A549 (cell line): Measurements from ENCODE around the gene NIFK. TPM values are rescaled to one million over a fixed set of nuclear protein-coding genes. Genes with fewer than 3 reads are reported as not detected.

Source experiments
- ATAC-seq, 2 experiments: fragments of 200-7000 bp in 1 of 2; fragments of >200 bp in 1 of 2; cut with Nextera tagmentation in 1 of 2; cut with Tn5 transposase in 1 of 2; 3 replicates each; pipeline versions ENCODE4 v1.8.0 to v1.9.1; 2018 to 2020; ENCODE audit warnings: mild to moderate bottlenecking in 1 of 2, moderate library complexity in 1 of 2
- CTCF ChIA-PET: fragments of 300-600 bp; sonication (Branson Sonifier 250); formaldehyde crosslinking; extraction: SDS; loops from one replicate; lab custom pipeline; 2021; ENCODE audit warnings: antibody characterized with exemption, inconsistent platforms; lab: Yijun Ruan, JAX
- POLR2A ChIA-PET: fragments of 350-600 bp; formaldehyde crosslinking; extraction: SDS; loops from one replicate; lab custom pipeline; 2021; ENCODE audit warnings: antibody characterized with exemption, inconsistent platforms; lab: Yijun Ruan, JAX
- DNase-seq, 2 experiments: peaks; one replicate each; pipeline versions ENCODE4 v3.0.0 to v3.0.0-alpha.2; 2011 to 2016; ENCODE audit warnings: low read depth in 1 of 2, low spot score in 1 of 2
- FAIRE-seq: peaks from 2 replicates; lab custom pipeline; 2011; peaks lifted over from hg19 to GRCh38; lab: Jason Lieb, UNC
- H3K27ac ChIP-seq, 2 experiments: fragments of >200 bp; sonication (Bioruptor Twin); formaldehyde crosslinking; 3 replicates each; pipeline ENCODE4 v1.5.1; 2016 to 2017
- H3K4me1 ChIP-seq: fragments of >200 bp; sonication (Bioruptor Twin); formaldehyde crosslinking; 3 replicates; pipeline ENCODE4 v1.6.1; 2016
- H3K4me2 ChIP-seq: fragments of >200 bp; sonication (Bioruptor Twin); formaldehyde crosslinking; 3 replicates; pipeline ENCODE4 v1.6.1; 2016
- H3K4me3 ChIP-seq: fragments of >200 bp; sonication (Bioruptor Twin); formaldehyde crosslinking; 3 replicates; pipeline ENCODE4 v1.5.1; 2016
- H3K9me3 ChIP-seq: fragments of >200 bp; sonication (Bioruptor Twin); formaldehyde crosslinking; 3 replicates; pipeline ENCODE4 v1.6.1; 2016
- BHLHE40 ChIP-seq: IDR thresholded peaks from 2 replicates; pipeline ENCODE4 v1.6.1; 2012; ENCODE audit warnings: low read depth, low read length, inconsistent platforms
- CBX8 ChIP-seq: fragments of 200-600 bp; sonication (generic); IDR thresholded peaks from 2 replicates; pipeline ENCODE4 v1.6.1; 2016
- CHD2 ChIP-seq: fragments of 150-350 bp; IDR thresholded peaks from 2 replicates; pipeline ENCODE4 v1.6.1; 2014; ENCODE audit warnings: low read length; ENCODE audit not compliant: partially characterized antibody
- E2F6 ChIP-seq: IDR thresholded peaks from 2 replicates; pipeline ENCODE4 v1.6.1; 2012; ENCODE audit warnings: low read depth, borderline replicate concordance
- ELK1 ChIP-seq: fragments of 150-350 bp; IDR thresholded peaks from 2 replicates; pipeline ENCODE4 v1.6.1; 2014; ENCODE audit warnings: low read depth, mild to moderate bottlenecking, low read length
- EP300 ChIP-seq, 2 experiments: fragments of >200 bp; sonication (Bioruptor Twin); formaldehyde crosslinking; IDR thresholded peaks; 2 replicates in 1 of 2; 3 replicates in 1 of 2; pipeline ENCODE4 v1.6.1; 2016 to 2017
- FOSB ChIP-seq: fragments of 250-450 bp; sonication (Bioruptor Pico); IDR thresholded peaks from 2 replicates; pipeline ENCODE4 v1.5.0; 2020; ENCODE audit warnings: mild to moderate bottlenecking, moderate library complexity
- FOSL2 ChIP-seq, 2 experiments: fragments of 450-650 bp in 1 of 2; fragments of >200 bp in 1 of 2; sonication (Bioruptor Twin) in 1 of 2; formaldehyde crosslinking; IDR thresholded peaks; 2 replicates each; pipeline versions ENCODE4 v1.5.0 to v1.6.1; 2016 to 2020; ENCODE audit warnings: mild to moderate bottlenecking in 1 of 2, moderate library complexity in 1 of 2
- GATA3 ChIP-seq: IDR thresholded peaks from 2 replicates; pipeline ENCODE4 v1.6.1; 2012; ENCODE audit warnings: borderline replicate concordance
- HOXB5 ChIP-seq: fragments of 250-450 bp; sonication (Bioruptor Pico); IDR thresholded peaks from 2 replicates; pipeline ENCODE4 v1.5.0; 2020; ENCODE audit warnings: mild to moderate bottlenecking, moderate library complexity
- JUN ChIP-seq, 2 experiments: fragments of >200 bp; sonication (Bioruptor Twin); formaldehyde crosslinking; IDR thresholded peaks; 2 replicates in 1 of 2; 3 replicates in 1 of 2; pipeline ENCODE4 v1.6.1; 2016 to 2017
- JUNB ChIP-seq: fragments of >200 bp; sonication (Bioruptor Twin); formaldehyde crosslinking; IDR thresholded peaks from 2 replicates; pipeline ENCODE4 v1.6.1; 2016
- KDM1A ChIP-seq: fragments of 200-600 bp; sonication (generic); IDR thresholded peaks from 2 replicates; pipeline ENCODE4 v1.6.1; 2016; ENCODE audit warnings: low read depth, mild to moderate bottlenecking
- KDM5A ChIP-seq: fragments of 200-600 bp; sonication (generic); IDR thresholded peaks from 2 replicates; pipeline ENCODE4 v1.6.1; 2016; ENCODE audit warnings: antibody characterized with exemption, mild to moderate bottlenecking
- POLR2A ChIP-seq: IDR thresholded peaks from 2 replicates; pipeline ENCODE4 v1.6.1; 2012; ENCODE audit warnings: mild to moderate bottlenecking, low read length
- REST ChIP-seq: fragments of 200-600 bp; sonication (generic); IDR thresholded peaks from 2 replicates; pipeline ENCODE4 v1.6.1; 2016; ENCODE audit warnings: antibody characterized with exemption, mild to moderate bottlenecking, moderate library complexity
- RNF2 ChIP-seq: fragments of 200-600 bp; sonication (generic); IDR thresholded peaks from 2 replicates; pipeline ENCODE4 v1.6.1; 2016; ENCODE audit warnings: low read depth, mild to moderate bottlenecking, antibody characterized with exemption, moderate library complexity, borderline replicate concordance
- SMC3 ChIP-seq: fragments of >200 bp; sonication (Bioruptor Twin); formaldehyde crosslinking; IDR thresholded peaks from 3 replicates; pipeline ENCODE4 v1.6.1; 2018; ENCODE audit warnings: inconsistent platforms
- SREBF2 ChIP-seq: fragments of 450-650 bp; IDR thresholded peaks from 2 replicates; pipeline ENCODE4 v1.6.1; 2014; ENCODE audit warnings: mild to moderate bottlenecking, moderate library complexity
- ZC3H11A ChIP-seq: fragments of 450-650 bp; IDR thresholded peaks from 2 replicates; pipeline ENCODE4 v1.6.1; 2014; ENCODE audit warnings: antibody characterized with exemption, mild to moderate bottlenecking
- WGBS: methylation state at CpG from one replicate; pipeline ENCODE4 v1.1.6; 2017; ENCODE audit errors: missing lambda C conversion rate; 5-methylcytosine and 5-hydroxymethylcytosine counted together
- polyA plus RNA-seq, 4 experiments: library from polyadenylated mRNA; depleted of rRNA in 3 of 4; stranded (reverse); fragments of >200 nt; fragmentation: RNase III in 1 of 4; extraction: RNeasy Plus Mini Kit Qiagen cat#74134 plus additional on column Dnase treatment in 1 of 4; gene quantifications; 2 replicates in 3 of 4; 3 replicates in 1 of 4; pipeline ENCODE4 v1.2.3, GENCODE V29; 2011 to 2017

NIFK gene
- polyA plus RNA-seq, 2 of the 4 experiments (the other 2 are of a cell fraction), result 50.3 to 82.9 TPM

- Histone ChIP-seq H3K9me3 (no peaks in the 10 kb centered on the region), H3K4me1 (peaks cover 35% of the 10 kb centered on the region), H3K27ac (peak overlapping the region; percentile 73 to 87; a peak in 4 of 6 replicates), H3K4me2 (no peak overlapping the region), H3K4me3 (no peak overlapping the region)
- 95% methylated on average over 11 of the region's 11 CpGs for WGBS
- ATAC-seq (no peak), FAIRE-seq (no peak), DNase-seq (no peak)
- CTCF ChIA-PET, result interaction anchor here (0.6 to 1.9 kb wide), 4 partner anchors 20 to 168 kb away, joined by 3 to 5 read pairs (median 4); partner anchors contain the start of gene RNU4ATAC
- POLR2A ChIA-PET, result interaction anchor here (1.8 kb wide), 1 partner anchor 168 kb away, joined by 24 read pairs; the partner anchor contains the start of gene RNU4ATAC
- TF ChIP-seq FOSL2 (IDR thresholded peaks at IDR 0.05) (no peak), FOSL2 (CRISPR knock-in tag; IDR thresholded peaks at IDR 0.05) (no peak), SREBF2 (no peak), CBX8 (no peak), BHLHE40 (no peak), JUN (IDR thresholded peaks at IDR 0.05) (no peak), HOXB5 (CRISPR knock-in tag) (no peak), RNF2 (no peak), POLR2A (no peak), CHD2 (no peak), GATA3 (no peak), ELK1 (no peak), E2F6 (no peak), EP300 (IDR thresholded peaks at IDR 0.05) (no peak), FOSB (no peak), JUNB (no peak), REST (no peak), KDM1A (no peak), SMC3 (no peak), KDM5A (no peak)
- TF ChIP-seq, all 56 proteins: peak for 0
These were observed 38.3 kb downstream of the NIFK start for GRCh38 chr2:121698318-121698930.

GRCh38 chr2:121697108-121697631, 39.5 kb downstream of the NIFK start:
- Histone ChIP-seq H3K4me2 (no peak overlapping the region), H3K9me3 (no peaks in the 10 kb centered on the region), H3K4me1 (peaks cover 35% of the 10 kb centered on the region), H3K27ac (peak overlapping the region; percentile 37 to 57; a peak in 4 of 6 replicates), H3K4me3 (no peak overlapping the region)
- DNase-seq (no peak), ATAC-seq (no peak), FAIRE-seq (no peak)
- POLR2A ChIA-PET, result no interaction called here
- no peak for TF ChIP-seq ZC3H11A
- 61% methylated on average over 4 of the region's 4 CpGs for WGBS
- CTCF ChIA-PET, result interaction anchor here (0.6 to 1.9 kb wide), 4 partner anchors 22 to 167 kb away, joined by 3 to 5 read pairs (median 4); partner anchors contain the start of gene RNU4ATAC
